ENCODE measurements around the gene PI4KB. TPM values are rescaled to one million over a fixed set of nuclear protein-coding genes. Genes with fewer than 3 reads are reported as not detected.

The PI4KB gene
- total and polyA plus RNA-seq, 2 of the 4 experiments (the other 2 are of a cell fraction), result 82.4 to 94.5 TPM

- peak overlapping the region; percentile 99 for H2AK9ac ChIP-seq (replicated peaks; ENCODE audit: low read depth, low read length, poor library complexity)
- no peak; the same call in none of the 2 replicates for ATAC-seq (ENCODE audit: low read depth)
- peak overlapping the region; percentile 87 for H3K14ac ChIP-seq (replicated peaks; ENCODE audit: low read depth, low read length)
- H2BK120ac ChIP-seq (ENCODE audit: low read depth, low read length), result no peak overlapping the region
- ChIA-PET CTCF (interaction anchor here (0.6 kb wide), 1 partner anchor 118 kb away, joined by 3 read pairs; no protein-coding TSS in a partner anchor), POLR2A (ENCODE audit: unreplicated experiment) (interaction anchor here (0.5 kb wide), 1 partner anchor 224 kb away, joined by 3 read pairs; no protein-coding TSS in a partner anchor)
- no peaks in the 10 kb centered on the region for H3K9me3 ChIP-seq (ENCODE audit: control insufficient read depth, insufficient read depth, low read length)
- peak overlapping the region; percentile 21; the same call in 1 of the 2 replicates for H4K5ac ChIP-seq (ENCODE audit: low read depth, low read length)
- TF ChIP-seq CEBPB (IDR thresholded peaks at IDR 0.05; ENCODE audit: low read depth, low read length) (no peak), BHLHE40 (IDR thresholded peaks at IDR 0.05; ENCODE audit: low read depth, low read length) (no peak), ELK1 (IDR thresholded peaks at IDR 0.05; ENCODE audit: borderline replicate concordance, low read depth, low read length) (no peak), CTCF (conservative IDR thresholded peaks at IDR 0.05; ENCODE audit: low read depth, low read length) (no peak), USF2 (IDR thresholded peaks at IDR 0.05; ENCODE audit: low read depth, low read length) (no peak), RCOR1 (IDR thresholded peaks at IDR 0.05; ENCODE audit: insufficient replicate concordance, low read length) (no peak), RFX5 (IDR thresholded peaks at IDR 0.05; ENCODE audit: low read depth, low read length) (no peak), SMC3 (IDR thresholded peaks at IDR 0.05; ENCODE audit: low read depth, low read length) (no peak), MXI1 (IDR thresholded peaks at IDR 0.05; ENCODE audit: borderline replicate concordance, low read depth, low read length) (no peak), RAD21 (IDR thresholded peaks at IDR 0.05; ENCODE audit: low read length) (no peak)
- in situ Hi-C loops (cut with MboI; ENCODE audit: low sequenced_read_pairs), result no loop called here
- H4K8ac ChIP-seq (ENCODE audit: low read depth in 2 of 2, low read length in 2 of 2), result peak overlapping the region; percentile 66 to 76; a peak in 3 of 4 replicates
- peaks cover 25% of the 10 kb centered on the region for H3K36me3 ChIP-seq (ENCODE audit: control insufficient read depth, insufficient read depth, low read length)
- DNase-seq, result no peak
- peak overlapping the region; percentile 80 for H2BK5ac ChIP-seq (ENCODE audit: low read depth, low read length, poor library complexity, severe bottlenecking)
- H3K9me1 ChIP-seq (ENCODE audit: insufficient read depth, low read length), result no peaks in the 10 kb centered on the region
- peak overlapping the region; percentile 46 for H3K56ac ChIP-seq (ENCODE audit: extremely low read depth, insufficient read depth, low read length)
- peak overlapping the region; percentile 58 for H4K91ac ChIP-seq (ENCODE audit: insufficient read depth, low read depth, low read length)
- peak overlapping the region; percentile 97 for H2AFZ ChIP-seq (replicated peaks; ENCODE audit: low read length, poor library complexity)
- peak overlapping the region; percentile 60 for H3K4me2 ChIP-seq (ENCODE audit: low read depth, low read length)
- peak overlapping the region; percentile 82; the same call in 1 of the 2 replicates for H3K23ac ChIP-seq (ENCODE audit: low read depth, low read length)
- H2BK15ac ChIP-seq (ENCODE audit: low read depth, low read length), result no peak overlapping the region
- H3K4me1 ChIP-seq (ENCODE audit: control insufficient read depth, insufficient read depth, low read length), result peaks cover 5% of the 10 kb centered on the region; the same call in 1 of the 2 replicates
- peak overlapping the region; percentile 61 for H3K4ac ChIP-seq (ENCODE audit: low read depth, low read length)
- peaks cover 25% of the 10 kb centered on the region; the same call in 1 of the 2 replicates for H4K20me1 ChIP-seq (ENCODE audit: insufficient read depth, low read length)
- H3K27ac ChIP-seq (ENCODE audit: insufficient read depth, low read length), result peak overlapping the region; percentile 62
- H3K27me3 ChIP-seq (ENCODE audit: control insufficient read depth, insufficient read depth, low read length), result no peaks in the 10 kb centered on the region
- peak overlapping the region; percentile 59 for H3K4me3 ChIP-seq (ENCODE audit: insufficient read depth, low read depth, low read length)
- BruUV-seq (replicated peaks), result no TSS peak
- H3K79me1 ChIP-seq (ENCODE audit: low read depth in 1 of 2, low read length in 2 of 2), result peaks cover 13 to 55% of the 10 kb centered on the region in 2 experiments
- dilution Hi-C loops (cut with HindIII; ENCODE audit: low sequenced_read_pairs, unreplicated experiment), result no loop called here
- H3K18ac ChIP-seq (ENCODE audit: low read depth, low read length), result no peak overlapping the region
- intact Hi-C loops (cut with micrococcal nuclease), result no loop called here
- peak overlapping the region; percentile 61 for H3K9ac ChIP-seq (ENCODE audit: low read depth, low read length)
- H2BK20ac ChIP-seq (ENCODE audit: low read depth, low read length), result no peak overlapping the region
- peak overlapping the region; percentile 78 for H2AK5ac ChIP-seq (ENCODE audit: low read depth, low read length)
- 11% methylated on average over 15 of the region's 44 CpGs; no CpG with 5 or more reads in 1 of the 2 experiments for WGBS, 2 experiments (ENCODE audit: extremely low coverage in 2 of 2, insufficient read length in 1 of 2)
These were observed 44.1 kb downstream of the PI4KB start for GRCh38 chr1:151282883-151283725.

All from IMR-90 (cell line).